ENCODE measurements around the gene TPTE2.

The TPTE2 gene

DNA sequence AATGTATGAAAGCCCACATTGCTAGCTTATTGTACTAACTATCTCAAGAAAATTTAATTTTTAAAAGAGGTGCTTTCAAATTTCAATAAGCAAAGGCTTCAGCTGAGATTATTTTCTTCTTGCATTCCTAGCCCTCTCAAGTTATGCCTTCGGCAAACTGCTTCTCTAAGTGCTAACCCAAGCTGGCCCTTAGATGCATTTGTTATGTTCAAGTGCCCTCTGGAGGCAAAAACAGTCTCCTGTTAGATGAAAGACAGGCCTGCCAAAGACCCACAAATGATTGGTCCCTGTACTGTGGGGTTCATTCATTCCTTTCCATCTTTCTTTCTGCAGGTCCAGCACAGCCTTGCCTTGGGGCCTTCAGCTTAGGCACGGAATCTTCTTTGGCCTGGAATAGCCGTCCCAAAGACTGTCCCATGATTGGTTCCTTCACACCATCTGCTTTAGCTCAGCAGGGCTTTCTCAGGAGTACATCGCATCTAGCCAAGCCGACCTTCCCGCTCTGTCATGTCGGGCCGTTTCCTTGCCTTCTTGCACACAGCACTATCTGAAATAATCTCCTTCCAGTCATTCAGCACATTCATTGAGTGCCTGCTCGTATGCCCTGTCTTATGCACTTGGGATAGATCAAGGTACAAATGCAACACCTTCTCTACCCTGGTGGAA is 26.4 kb upstream of the TPTE2 start:
- H3K4me3 ChIP-seq (ENCODE audit: low read length), result no peak overlapping the region
- DNase-seq (ENCODE audit: low read depth), result peak; percentile 34
- TF ChIP-seq, protein P1, sequence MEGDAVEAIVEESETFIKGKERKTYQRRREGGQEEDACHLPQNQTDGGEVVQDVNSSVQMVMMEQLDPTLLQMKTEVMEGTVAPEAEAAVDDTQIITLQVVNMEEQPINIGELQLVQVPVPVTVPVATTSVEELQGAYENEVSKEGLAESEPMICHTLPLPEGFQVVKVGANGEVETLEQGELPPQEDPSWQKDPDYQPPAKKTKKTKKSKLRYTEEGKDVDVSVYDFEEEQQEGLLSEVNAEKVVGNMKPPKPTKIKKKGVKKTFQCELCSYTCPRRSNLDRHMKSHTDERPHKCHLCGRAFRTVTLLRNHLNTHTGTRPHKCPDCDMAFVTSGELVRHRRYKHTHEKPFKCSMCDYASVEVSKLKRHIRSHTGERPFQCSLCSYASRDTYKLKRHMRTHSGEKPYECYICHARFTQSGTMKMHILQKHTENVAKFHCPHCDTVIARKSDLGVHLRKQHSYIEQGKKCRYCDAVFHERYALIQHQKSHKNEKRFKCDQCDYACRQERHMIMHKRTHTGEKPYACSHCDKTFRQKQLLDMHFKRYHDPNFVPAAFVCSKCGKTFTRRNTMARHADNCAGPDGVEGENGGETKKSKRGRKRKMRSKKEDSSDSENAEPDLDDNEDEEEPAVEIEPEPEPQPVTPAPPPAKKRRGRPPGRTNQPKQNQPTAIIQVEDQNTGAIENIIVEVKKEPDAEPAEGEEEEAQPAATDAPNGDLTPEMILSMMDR (conservative IDR thresholded peaks at IDR 0.05; ENCODE audit: low read length), result peak; percentile 41

DNA sequence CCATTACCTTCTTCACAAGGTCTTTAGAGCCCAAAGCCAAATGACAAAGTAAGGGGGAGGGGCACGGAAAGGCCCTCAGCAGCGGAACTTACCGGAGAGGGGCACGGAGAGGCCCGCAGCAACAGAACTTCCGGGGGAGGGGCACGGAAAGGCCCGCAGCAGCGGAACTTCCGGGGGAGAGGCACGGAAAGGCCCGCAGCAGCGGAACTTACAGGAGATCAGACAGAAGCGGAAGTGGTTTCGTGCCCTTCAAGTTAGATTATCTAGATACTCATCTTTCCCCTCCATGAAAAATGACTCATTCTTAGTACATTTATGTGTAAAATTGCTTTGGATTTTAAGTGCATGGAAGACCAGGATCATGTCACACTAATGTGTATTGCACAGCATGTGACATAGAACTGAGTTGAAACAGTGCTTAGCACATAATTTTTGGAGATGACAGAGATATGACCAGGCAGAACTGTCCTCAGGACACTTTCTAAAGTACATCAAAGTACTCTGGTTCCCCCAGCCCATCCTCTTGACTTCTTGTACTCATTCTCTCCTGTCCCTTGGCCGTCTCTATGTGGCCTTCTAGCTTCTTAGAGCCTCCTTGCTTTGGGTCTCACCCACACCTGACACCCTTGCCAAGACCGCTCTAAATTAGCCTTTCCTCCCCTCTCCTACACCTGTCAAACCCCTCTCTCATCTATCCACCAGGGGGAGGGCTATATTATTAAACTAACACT is 25.7 kb upstream of the TPTE2 start:
- DNase-seq (ENCODE audit: low read depth), result peak; percentile 46
- peak overlapping the region; percentile 20 for H3K4me3 ChIP-seq (ENCODE audit: low read length)
- TF ChIP-seq, protein P1 (conservative IDR thresholded peaks at IDR 0.05; ENCODE audit: low read length), result no peak; the same call in 1 of the 2 replicates

DNA sequence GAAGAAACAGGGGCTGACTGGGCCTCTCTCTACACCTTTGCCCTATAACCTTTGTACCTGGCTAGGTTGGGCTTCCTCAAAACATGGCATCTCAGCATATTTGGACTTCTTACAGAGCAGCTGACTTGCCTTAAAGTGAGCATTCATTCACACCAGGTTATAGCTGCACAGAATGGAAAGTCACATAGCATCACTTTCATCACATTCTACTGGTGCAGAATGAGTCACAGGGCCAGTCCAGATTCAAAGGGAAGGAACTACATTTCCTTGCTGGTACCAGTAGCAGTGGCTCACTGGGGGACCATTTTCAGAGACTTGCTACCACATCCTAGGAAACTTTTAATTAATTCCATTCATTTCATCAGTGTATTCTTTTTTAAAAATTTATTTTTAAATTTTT is 20.3 kb upstream of the TPTE2 start:
- no peak overlapping the region for H3K4me3 ChIP-seq (ENCODE audit: low read length)
- no peak for DNase-seq (ENCODE audit: low read depth)
- TF ChIP-seq, protein P1 (conservative IDR thresholded peaks at IDR 0.05; ENCODE audit: low read length), result no peak

DNA sequence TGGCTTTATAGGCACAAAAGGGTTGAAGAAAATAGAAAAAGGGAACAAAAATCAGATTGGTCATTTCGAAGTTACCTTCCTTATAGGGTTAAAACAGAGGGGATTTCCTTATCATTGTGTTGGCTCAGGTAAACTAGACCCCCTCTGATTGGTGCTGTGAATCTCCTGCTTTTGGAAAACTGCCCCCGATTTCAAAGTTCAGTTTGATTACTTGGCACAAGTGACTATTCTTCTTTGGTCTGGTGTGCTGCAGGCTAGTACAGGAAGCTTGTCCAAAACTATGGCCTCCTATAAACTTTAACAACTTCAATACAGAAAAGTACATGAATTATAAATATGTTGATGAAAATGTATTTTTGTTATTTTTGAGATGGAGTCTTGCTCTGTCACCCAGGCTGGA is 13.9 kb upstream of the TPTE2 start:
- DNase-seq (ENCODE audit: low read depth), result no peak
- TF ChIP-seq, protein P1 (conservative IDR thresholded peaks at IDR 0.05; ENCODE audit: low read length), result no peak
- H3K4me3 ChIP-seq (ENCODE audit: low read length), result no peak overlapping the region

DNA sequence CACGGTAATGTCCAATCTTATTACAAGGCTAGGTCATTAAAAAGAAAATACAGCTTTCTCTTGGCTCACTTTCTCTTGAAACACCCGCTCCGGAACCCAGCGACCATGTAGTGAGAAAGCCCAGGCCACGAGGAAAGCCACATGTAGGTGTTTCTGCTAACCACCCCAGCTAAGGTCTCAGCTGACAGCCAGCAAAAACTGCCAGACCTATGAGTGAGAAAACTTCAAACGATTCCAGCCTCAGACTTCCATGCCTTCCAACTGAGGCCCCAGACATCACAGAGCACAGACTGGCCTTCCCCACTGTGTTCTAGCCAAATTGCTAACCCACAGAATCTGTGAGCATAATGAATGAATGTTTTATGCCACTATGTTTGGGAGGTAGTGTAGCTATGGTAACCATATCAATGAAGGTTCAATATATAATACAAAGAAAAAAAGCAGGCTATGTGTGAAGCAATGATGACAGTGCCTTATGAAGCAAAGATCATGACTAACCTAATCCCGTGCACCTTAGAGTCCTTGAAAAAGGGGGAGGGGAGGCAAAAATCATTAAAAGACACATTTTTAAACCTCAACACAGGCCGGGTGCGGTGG is 11.9 kb upstream of the TPTE2 start:
- TF ChIP-seq, protein P1 (conservative IDR thresholded peaks at IDR 0.05; ENCODE audit: low read length), result no peak
- H3K4me3 ChIP-seq (ENCODE audit: low read length), result no peak overlapping the region
- DNase-seq (ENCODE audit: low read depth), result no peak

DNA sequence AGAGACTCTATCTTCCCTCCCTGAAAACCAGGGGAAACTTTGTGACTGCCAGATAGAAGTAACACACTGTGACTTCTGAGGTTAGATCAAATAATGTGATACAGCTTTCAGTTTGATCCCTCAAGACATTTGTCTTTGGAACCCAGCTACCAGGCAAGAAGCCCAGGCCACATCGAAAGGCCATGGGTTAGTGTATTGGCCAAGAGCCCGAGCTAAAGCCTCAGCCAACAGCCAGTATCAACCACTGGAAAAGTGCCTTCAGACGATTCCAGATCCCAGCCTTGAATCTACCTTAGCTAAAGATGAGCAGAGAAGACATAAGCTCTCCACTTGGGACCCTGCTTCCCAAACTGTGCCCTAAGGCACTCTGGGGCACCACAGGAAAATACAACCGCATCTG is 10.9 kb upstream of the TPTE2 start:
- H3K4me3 ChIP-seq (ENCODE audit: low read length), result no peak overlapping the region
- DNase-seq (ENCODE audit: low read depth), result no peak
- TF ChIP-seq, protein P1 (conservative IDR thresholded peaks at IDR 0.05; ENCODE audit: low read length), result no peak
